Lung (tissue), 12 donors: ENCODE results near the gene ARHGAP32. TPM values are rescaled to one million over a fixed set of nuclear protein-coding genes. Genes with fewer than 3 reads are reported as not detected.
"Not testable (repeated sequence)": the region's sequence is repeated elsewhere in the genome, so short reads cannot be mapped to it uniquely, and the experiment has no call there.

Source experiments
- ATAC-seq: fragments of 200-7000 bp; cut with Tn5 transposase; one replicate; pipeline ENCODE4 v1.9.1; 2020; ENCODE audit warnings: moderate number of reproducible peaks; ENCODE audit not compliant: insufficient read depth, low FRiP score
- DNase-seq, 3 donors: peaks; one replicate each; pipeline ENCODE4 v3.0.0-alpha.2; 2013 to 2017
- H3K27ac ChIP-seq, 2 donors: one replicate each; pipeline ENCODE4 v1.5.1; 2013; ENCODE audit warnings: mild to moderate bottlenecking in 2 of 2, moderate library complexity in 2 of 2, control low read depth in 1 of 2, inconsistent platforms in 1 of 2, low read depth in 1 of 2, low read length in 1 of 2
- H3K27me3 ChIP-seq, 3 donors: one replicate each; pipeline ENCODE4 v1.5.1; 2013; ENCODE audit warnings: low read length in 2 of 3; ENCODE audit not compliant: control insufficient read depth in 3 of 3, insufficient read depth in 3 of 3
- H3K36me3 ChIP-seq, 4 donors: one replicate each; pipeline ENCODE4 v1.5.1; 2013; ENCODE audit warnings: low read length in 4 of 4, mild to moderate bottlenecking in 1 of 4, moderate library complexity in 1 of 4; ENCODE audit not compliant: control insufficient read depth in 4 of 4, insufficient read depth in 4 of 4
- H3K4me1 ChIP-seq, 5 donors: one replicate each; pipeline ENCODE4 v1.5.1; 2013; ENCODE audit warnings: low read length in 5 of 5, mild to moderate bottlenecking in 2 of 5, moderate library complexity in 1 of 5; ENCODE audit not compliant: control insufficient read depth in 5 of 5, insufficient read depth in 5 of 5
- H3K4me3 ChIP-seq: one replicate; pipeline ENCODE4 v1.5.1; 2013; ENCODE audit warnings: mild to moderate bottlenecking, control low read depth, moderate library complexity
- H3K9ac ChIP-seq, 2 donors: one replicate each; pipeline ENCODE4 v1.5.1; 2013; ENCODE audit warnings: low read length in 2 of 2, control low read depth in 1 of 2; ENCODE audit not compliant: insufficient read depth in 1 of 2
- H3K9me3 ChIP-seq, 4 donors: one replicate each; pipeline ENCODE4 v1.5.1; 2013; ENCODE audit warnings: low read length in 3 of 4, mild to moderate bottlenecking in 1 of 4, moderate library complexity in 1 of 4; ENCODE audit not compliant: control insufficient read depth in 4 of 4, insufficient read depth in 3 of 4
- CTCF ChIP-seq: IDR thresholded peaks from 2 replicates; pipeline ENCODE4 v1.5.1; 2012; ENCODE audit warnings: mild to moderate bottlenecking; ENCODE audit errors: control extremely low read depth, extremely low read depth
- WGBS, 2 donors: extraction: QIAGEN DNeasy Blood & Tissue Kit; methylation state at CpG; one replicate each; pipeline ENCODE4 v1.1.7; 2013; 5-methylcytosine and 5-hydroxymethylcytosine counted together
- polyA plus RNA-seq, 2 donors: library from polyadenylated mRNA; stranded (reverse); fragments of 200-250 nt; gene quantifications; one replicate each; pipeline ENCODE4 v1.2.1, GENCODE V29; 2013
- total RNA-seq, 2 donors: library from RNA; depleted of rRNA in 1 of 2; stranded (reverse); fragments of >200 nt in 1 of 2; gene quantifications; one replicate each; pipeline ENCODE4 v1.2.1, GENCODE V29; 2014 to 2021
- donor health status: control.
- donor health status: control.
- donor health status: Bipolar disorder and iron deficiency.
- donor health status: healthy.
- donor health status: DM: yes; HTN: yes; CAD: no.

The ARHGAP32 gene
- total and polyA plus RNA-seq, 4 donors, result 4.1 to 28.4 (median 17.0) TPM

GRCh38 chr11:129189646-129190045 lies 2.5 kb downstream of the ARHGAP32 start:
- 86 to 88% methylated on average over 1 of the region's 1 CpG for WGBS, 2 donors
- Histone ChIP-seq H3K27me3 (no peaks in the 10 kb centered on the region), H3K9me3 (peaks cover 0 to 4% (median 0%) of the 10 kb centered on the region in 4 donors), H3K9ac (no peak overlapping the region), H3K36me3 (no peaks in the 10 kb centered on the region), H3K4me3 (no peak overlapping the region), H3K4me1 (peaks cover 0 to 11% (median 2%) of the 10 kb centered on the region in 5 donors), H3K27ac (no peak overlapping the region)
- no peak for ATAC-seq
- DNase-seq, result no peak
- TF ChIP-seq CTCF, result no peak

GRCh38 chr11:129185082-129185481 lies 7.0 kb downstream of the ARHGAP32 start:
- DNase-seq, H3K4me3 ChIP-seq, H3K9ac ChIP-seq, H3K27ac ChIP-seq, H3K4me1 ChIP-seq, H3K27me3 ChIP-seq, H3K9me3 ChIP-seq, ATAC-seq, H3K36me3 ChIP-seq: not testable (repeated sequence)
- 86 to 95% methylated on average over 2 of the region's 2 CpGs for WGBS, 2 donors

- TF ChIP-seq CTCF, result no peak
- 91 to 92% methylated on average over 2 of the region's 2 CpGs for WGBS, 2 donors
- Histone ChIP-seq H3K27ac (no peak overlapping the region), H3K4me1 (peaks cover 0 to 4% (median 0%) of the 10 kb centered on the region in 5 donors), H3K9me3 (peaks cover 0 to 4% (median 0%) of the 10 kb centered on the region in 4 donors), H3K36me3 (no peaks in the 10 kb centered on the region), H3K9ac (no peak overlapping the region), H3K27me3 (no peaks in the 10 kb centered on the region), H3K4me3 (no peak overlapping the region)
- no peak for DNase-seq
- no peak for ATAC-seq
These were observed 7.5 kb downstream of the ARHGAP32 start for GRCh38 chr11:129184581-129184980.

GRCh38 chr11:129167315-129167714 lies 24.8 kb downstream of the ARHGAP32 start:
- DNase-seq (no peak), ATAC-seq (no peak)
- no peak for TF ChIP-seq CTCF
- no peaks in the 10 kb centered on the region for H3K4me1 ChIP-seq
- peaks cover 0 to 3% (median 0%) of the 10 kb centered on the region in 4 donors for H3K9me3 ChIP-seq
- no peak overlapping the region for H3K27ac ChIP-seq
- H3K27me3 ChIP-seq, result no peaks in the 10 kb centered on the region
- H3K4me3 ChIP-seq, result no peak overlapping the region
- no peak overlapping the region for H3K9ac ChIP-seq
- 88 to 90% methylated on average over 1 of the region's 1 CpG for WGBS, 2 donors
- H3K36me3 ChIP-seq, result peaks cover 0 to 2% (median 0%) of the 10 kb centered on the region in 4 donors
